Kidney (tissue), 14 donors: ENCODE measurements around the gene C11orf71. TPM values are rescaled to one million over a fixed set of nuclear protein-coding genes. Genes with fewer than 3 reads are reported as not detected.

Experiments
- DNase-seq, 5 donors: peaks; one replicate each; pipeline ENCODE4 v3.0.0-alpha.2; 2013 to 2020
- FAIRE-seq: peaks from 2 replicates; lab custom pipeline; 2012; peaks lifted over from hg19 to GRCh38; lab: Jason Lieb, UNC
- H3K27ac ChIP-seq, 2 donors: one replicate each; pipeline ENCODE4 v1.7.0; 2013; ENCODE audit warnings: low read depth in 2 of 2, low read length in 2 of 2, inconsistent platforms in 1 of 2
- H3K27me3 ChIP-seq: one replicate; pipeline ENCODE4 v1.7.1; 2013; ENCODE audit warnings: low read length, inconsistent platforms; ENCODE audit not compliant: control insufficient read depth, insufficient read depth
- H3K36me3 ChIP-seq, 3 donors: one replicate each; pipeline versions ENCODE4 v1.7.0 to v1.7.1; 2013; ENCODE audit warnings: low read length in 3 of 3, control low read depth in 1 of 3, inconsistent platforms in 1 of 3; ENCODE audit not compliant: insufficient read depth in 3 of 3, control insufficient read depth in 2 of 3
- H3K4me1 ChIP-seq, 3 donors: one replicate each; pipeline versions ENCODE4 v1.7.0 to v1.7.1; 2013; ENCODE audit warnings: low read length in 3 of 3, inconsistent platforms in 1 of 3, low read depth in 1 of 3; ENCODE audit not compliant: control insufficient read depth in 2 of 3, insufficient read depth in 2 of 3
- H3K4me3 ChIP-seq, 3 donors: one replicate each; pipeline versions ENCODE4 v1.7.0 to v1.8.1; 2013; ENCODE audit warnings: low read length in 3 of 3, control low read depth in 1 of 3, inconsistent platforms in 1 of 3
- H3K9ac ChIP-seq, 3 donors: one replicate each; pipeline versions ENCODE4 v1.7.0 to v1.7.1; 2013; ENCODE audit warnings: low read length in 3 of 3, control low read depth in 1 of 3, inconsistent platforms in 1 of 3
- H3K9me3 ChIP-seq, 3 donors: one replicate each; pipeline versions ENCODE4 v1.7.0 to v1.7.1; 2013; ENCODE audit warnings: low read length in 3 of 3, control low read depth in 1 of 3, inconsistent platforms in 1 of 3; ENCODE audit not compliant: control insufficient read depth in 2 of 3, insufficient read depth in 1 of 3
- CTCF ChIP-seq: IDR thresholded peaks from 3 replicates; pipeline ENCODE4 v1.5.1; 2012; ENCODE audit warnings: mild to moderate bottlenecking, moderate library complexity, borderline replicate concordance; ENCODE audit not compliant: insufficient read depth; ENCODE audit errors: extremely low read depth
- intact Hi-C: fragments of 100-400 bp; cut with DNase I; formaldehyde crosslinking; loops from one replicate; pipeline ENCODE4 v1.11.1; 2022
- polyA plus RNA-seq: library from polyadenylated mRNA; stranded (reverse); fragments of 350-450 nt; fragmentation: Illumina TruSeq; extraction: RNeasy Lipid Tissue Mini Kit (QIAGEN cat#74804); gene quantifications from one replicate; pipeline ENCODE4 v1.2.3, GENCODE V29; 2014; ENCODE audit warnings: low read depth, low replicate concordance; ENCODE audit not compliant: insufficient read depth
- total RNA-seq: library from RNA; stranded (reverse); fragmentation: NEBNext Ultra II Directional; extraction: Animal tissue kit (Norgen Biotek cat#: 25700); gene quantifications from one replicate; pipeline ENCODE4 v1.2.1, GENCODE V29; 2021
- donor health status: control.
- donor health status: control.
- donor health status: control.
- donor health status: control.
- donor health status: control.
- donor health status: DM: yes; HTN: yes; CAD: no.
- donor health status: Normal renal cell carcinoma (clear cell type).

The C11orf71 gene
- total and polyA plus RNA-seq, 2 donors from 2014 or later, result 12.3 to 21.2 TPM

- H3K4me3 ChIP-seq, result no peak overlapping the region
- no peak for TF ChIP-seq CTCF
- no peak for DNase-seq
- intact Hi-C loops, result no loop called here
- FAIRE-seq, result no peak
- H3K27me3 ChIP-seq, result no peaks in the 10 kb centered on the region
- no peaks in the 10 kb centered on the region for H3K36me3 ChIP-seq
- no peaks in the 10 kb centered on the region for H3K9me3 ChIP-seq
- H3K4me1 ChIP-seq, result no peaks in the 10 kb centered on the region
- no peak overlapping the region for H3K27ac ChIP-seq
- H3K9ac ChIP-seq, result no peak overlapping the region
Measured at GRCh38 chr11:114362958-114363357, 37.4 kb downstream of the C11orf71 start.

GRCh38 chr11:114362326-114362725, 38.0 kb downstream of the C11orf71 start:
- Histone ChIP-seq H3K27me3 (no peaks in the 10 kb centered on the region), H3K9ac (no peak overlapping the region), H3K27ac (no peak overlapping the region), H3K9me3 (no peaks in the 10 kb centered on the region), H3K4me3 (no peak overlapping the region), H3K4me1 (no peaks in the 10 kb centered on the region), H3K36me3 (no peaks in the 10 kb centered on the region)
- DNase-seq (peak in 4 of 5 donors; percentile 38 to 61 (median 49)), FAIRE-seq (no peak)
- no peak for TF ChIP-seq CTCF
- intact Hi-C loops, result no loop called here

- Histone ChIP-seq H3K4me1 (no peaks in the 10 kb centered on the region), H3K27ac (no peak overlapping the region), H3K4me3 (no peak overlapping the region), H3K9me3 (no peaks in the 10 kb centered on the region), H3K36me3 (no peaks in the 10 kb centered on the region), H3K27me3 (no peaks in the 10 kb centered on the region), H3K9ac (no peak overlapping the region)
- FAIRE-seq, result peak; percentile 76
- intact Hi-C loops, result no loop called here
- TF ChIP-seq CTCF, result no peak
- DNase-seq, result no peak
Measured at GRCh38 chr11:114359342-114359741, 41.0 kb downstream of the C11orf71 start.

GRCh38 chr11:114358716-114359115, 41.6 kb downstream of the C11orf71 start:
- Histone ChIP-seq H3K9ac (no peak overlapping the region), H3K4me3 (no peak overlapping the region), H3K9me3 (no peaks in the 10 kb centered on the region), H3K4me1 (no peaks in the 10 kb centered on the region), H3K27ac (no peak overlapping the region), H3K27me3 (no peaks in the 10 kb centered on the region), H3K36me3 (no peaks in the 10 kb centered on the region)
- intact Hi-C loops, result no loop called here
- no peak for FAIRE-seq
- no peak for DNase-seq
- TF ChIP-seq CTCF, result no peak
